DMS153 (cell line): Measurements from ENCODE around the gene PLPPR1.
"Not testable (repeated sequence)": the region's sequence is repeated elsewhere in the genome, so short reads cannot be mapped to it uniquely, and the experiment has no call there.

Experiments used
- DNase-seq: peaks from one replicate; lab custom pipeline; 2025; lab: John Stamatoyannopoulos, UW

The PLPPR1 gene

DNA sequence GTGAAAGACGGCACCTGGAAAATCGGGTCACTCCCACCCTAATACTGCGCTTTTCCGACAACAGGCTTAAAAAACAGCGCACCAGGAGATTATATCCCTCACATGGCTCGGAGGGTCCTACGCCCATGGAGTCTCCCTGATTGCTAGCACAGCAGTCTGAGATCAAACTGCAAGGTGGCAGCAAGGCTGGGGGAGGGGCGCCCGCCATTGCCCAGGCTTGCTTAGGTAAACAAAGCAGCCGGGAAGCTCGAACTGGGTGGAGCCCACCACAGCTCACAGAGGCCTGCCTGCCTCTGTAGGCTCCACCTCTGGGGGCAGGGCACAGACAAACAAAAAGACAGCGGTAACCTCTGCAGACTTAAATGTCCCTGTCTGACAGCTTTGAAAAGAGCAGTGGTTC lies 262.5 kb downstream of the PLPPR1 start:
- DNase-seq, result not testable (repeated sequence)

DNA sequence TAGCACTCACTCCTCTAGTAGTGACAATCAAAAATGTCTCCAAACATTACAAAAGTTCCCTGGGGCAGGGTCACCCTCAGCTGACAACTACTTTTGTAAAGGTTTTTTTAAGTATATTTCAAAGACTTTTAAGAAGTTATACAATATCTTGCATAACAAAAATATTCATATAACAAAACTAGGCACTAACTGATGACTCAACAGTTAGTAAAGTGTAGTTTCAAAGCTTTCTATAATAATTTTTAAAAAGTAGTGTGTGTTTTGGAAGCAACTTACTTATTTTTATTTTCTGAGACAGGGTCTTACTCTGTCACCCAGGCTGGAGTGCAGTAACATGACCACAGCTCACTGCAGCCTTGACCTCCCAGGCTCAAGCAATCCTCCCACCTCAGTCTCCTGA lies 271.4 kb downstream of the PLPPR1 start:
- DNase-seq, result no peak

DNA sequence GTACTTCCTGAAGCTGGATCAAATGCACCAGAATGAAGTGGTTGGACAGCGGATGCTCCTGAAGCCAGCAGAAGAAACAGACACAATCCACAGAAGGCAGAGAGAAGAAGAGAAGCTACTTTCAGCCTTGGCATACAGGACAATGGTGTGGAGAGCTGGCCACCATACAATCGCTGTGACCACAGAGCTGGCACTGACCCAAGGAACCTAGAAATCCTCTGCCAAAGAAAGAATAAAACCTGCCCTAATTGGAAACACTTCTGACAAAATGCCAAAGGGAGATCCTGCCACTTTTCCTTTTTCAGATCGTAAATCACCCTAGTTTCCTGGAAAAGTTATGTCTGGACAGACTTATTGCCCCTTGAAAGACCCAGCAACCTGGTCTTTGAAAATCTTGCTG lies 278.5 kb downstream of the PLPPR1 start:
- no peak for DNase-seq

DNA sequence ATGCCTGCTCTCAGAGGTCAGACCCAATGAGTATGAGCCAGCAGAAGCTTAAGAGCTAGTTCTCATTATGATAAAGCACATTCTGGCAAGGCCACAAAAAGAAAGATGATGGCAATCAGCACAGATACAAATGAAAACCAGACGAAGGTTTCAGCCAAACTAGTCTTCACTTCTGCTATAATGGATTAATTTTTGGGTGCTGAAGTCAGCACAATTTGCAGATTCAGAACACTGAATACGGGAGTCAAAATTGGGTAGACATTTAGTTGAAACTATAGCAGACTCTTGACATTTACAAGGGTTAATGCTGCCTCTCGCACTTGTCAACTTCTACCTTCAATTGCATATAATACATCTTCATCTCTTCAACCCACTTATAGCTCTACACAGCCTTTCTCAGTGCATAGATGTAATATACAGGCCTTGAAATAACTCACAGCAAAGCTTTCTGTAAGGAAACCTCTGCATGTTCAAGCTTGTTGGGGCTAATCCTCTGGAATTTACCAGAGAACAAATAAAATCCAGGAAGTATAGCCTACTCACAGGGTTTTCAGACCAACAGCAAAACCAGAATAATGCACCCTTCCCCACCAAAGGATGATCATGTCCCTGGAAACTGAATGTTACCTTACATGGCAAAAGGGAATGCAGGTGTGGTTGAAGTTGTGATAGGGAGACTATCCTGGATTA lies 279.1 kb downstream of the PLPPR1 start:
- no peak for DNase-seq

DNA sequence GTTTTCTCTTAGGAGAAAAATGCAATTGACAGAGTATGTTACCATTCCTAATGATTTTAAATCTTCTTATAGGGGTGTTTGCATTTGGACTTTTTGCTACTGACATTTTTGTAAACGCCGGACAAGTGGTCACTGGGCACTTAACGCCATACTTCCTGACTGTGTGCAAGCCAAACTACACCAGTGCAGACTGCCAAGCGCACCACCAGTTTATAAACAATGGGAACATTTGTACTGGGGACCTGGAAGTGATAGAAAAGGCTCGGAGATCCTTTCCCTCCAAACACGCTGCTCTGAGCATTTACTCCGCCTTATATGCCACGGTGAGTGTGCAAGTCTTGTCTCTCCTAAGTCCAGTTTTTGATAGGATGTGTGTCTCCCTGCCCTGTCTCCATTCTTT lies 280.6 kb downstream of the PLPPR1 start:
- DNase-seq, result no peak

DNA sequence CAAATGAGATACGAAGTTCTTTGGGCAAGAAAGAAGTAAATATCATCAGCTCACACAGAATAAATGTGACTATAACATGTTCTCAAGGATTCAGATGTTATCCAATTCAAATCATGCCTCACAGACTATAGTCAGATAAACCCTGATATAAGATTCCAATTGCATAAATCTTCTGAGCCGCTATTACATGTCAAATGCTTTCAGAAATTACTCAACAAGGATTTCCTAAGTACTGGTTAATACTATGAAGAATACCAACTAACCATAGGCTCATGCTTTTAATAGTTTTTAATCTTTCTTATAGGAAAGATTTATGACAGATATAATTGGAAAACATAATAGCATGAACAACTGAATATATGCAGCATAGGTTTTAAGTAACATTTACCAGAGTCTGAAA lies 282.7 kb downstream of the PLPPR1 start:
- DNase-seq, result no peak

DNA sequence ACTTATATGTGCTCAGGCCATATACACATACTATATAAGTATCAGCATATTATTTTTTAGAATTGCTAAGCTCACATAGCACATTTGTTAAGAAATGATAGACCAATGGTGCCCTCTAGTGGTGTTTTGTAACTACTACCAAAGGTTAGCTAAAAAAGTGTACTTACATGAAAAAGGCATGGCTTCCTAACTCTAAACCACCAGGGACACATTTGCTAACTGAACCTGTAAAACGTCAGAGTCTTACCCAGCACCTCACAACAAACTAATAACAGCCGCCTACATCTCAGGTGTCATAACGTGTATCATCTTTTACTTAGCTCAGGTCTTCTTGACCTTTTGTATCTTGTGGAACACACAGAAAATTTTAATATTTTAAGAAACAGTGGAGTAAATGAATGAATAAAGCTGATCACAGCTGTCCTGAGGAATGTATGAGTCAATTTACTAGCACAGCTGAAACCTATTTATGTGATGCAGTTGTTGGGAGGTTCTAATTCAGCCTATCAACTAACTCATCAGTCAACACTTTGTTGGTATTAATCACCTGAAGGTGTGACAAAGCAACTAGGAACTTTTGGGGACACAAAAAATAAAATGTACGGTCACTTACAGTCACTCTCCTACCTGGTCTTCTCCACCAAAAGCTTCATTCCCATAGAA lies 283.4 kb downstream of the PLPPR1 start:
- peak; percentile 63 for DNase-seq

DNA sequence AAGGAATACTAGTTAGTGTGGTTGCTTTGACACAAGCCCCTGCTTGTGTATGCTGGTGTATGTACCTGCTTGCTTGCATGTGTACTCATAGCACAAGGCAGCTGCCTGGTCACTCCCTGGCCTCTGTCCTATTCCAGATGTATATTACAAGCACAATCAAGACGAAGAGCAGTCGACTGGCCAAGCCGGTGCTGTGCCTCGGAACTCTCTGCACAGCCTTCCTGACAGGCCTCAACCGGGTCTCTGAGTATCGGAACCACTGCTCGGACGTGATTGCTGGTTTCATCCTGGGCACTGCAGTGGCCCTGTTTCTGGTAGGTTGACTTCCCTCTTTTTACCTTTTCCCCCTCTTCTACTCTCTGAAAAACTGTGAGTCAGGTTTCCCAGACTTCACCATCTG lies 284.1 kb downstream of the PLPPR1 start:
- DNase-seq, result no peak

DNA sequence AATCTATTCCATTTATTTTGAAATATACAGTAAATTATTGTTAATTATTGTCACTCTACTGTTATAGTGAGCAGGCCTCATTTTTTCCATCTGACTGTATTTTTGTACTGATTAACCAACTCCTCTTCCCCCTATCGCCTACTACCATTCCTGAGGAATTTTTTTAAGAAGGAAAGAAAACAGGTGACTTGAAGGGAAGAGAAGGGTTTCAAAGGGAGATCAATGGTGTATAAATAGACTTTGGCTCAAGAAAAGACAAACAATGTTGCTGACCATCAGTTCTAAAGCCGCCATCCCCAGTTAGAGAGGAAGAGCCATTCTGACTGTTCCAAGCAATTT lies 286.6 kb downstream of the PLPPR1 start:
- DNase-seq, result no peak

DNA sequence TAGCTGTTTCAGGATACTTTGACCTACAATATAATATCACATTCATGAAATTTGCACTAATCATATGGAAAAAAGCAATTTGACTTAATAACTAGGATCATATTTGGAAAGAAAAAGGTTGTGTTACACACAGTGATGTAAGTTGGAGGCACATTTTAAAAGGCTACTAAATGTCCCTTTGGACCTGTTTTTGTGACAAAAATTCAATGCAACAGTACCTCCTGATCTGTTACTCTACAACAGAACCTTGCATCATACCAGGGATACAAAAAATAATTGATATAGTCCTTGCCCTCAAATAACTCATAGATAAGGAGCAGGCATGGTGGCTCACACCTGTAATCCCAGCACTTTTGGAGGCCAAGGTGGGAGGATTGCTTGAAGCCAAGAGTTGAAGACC lies 289.2 kb downstream of the PLPPR1 start:
- DNase-seq, result no peak

DNA sequence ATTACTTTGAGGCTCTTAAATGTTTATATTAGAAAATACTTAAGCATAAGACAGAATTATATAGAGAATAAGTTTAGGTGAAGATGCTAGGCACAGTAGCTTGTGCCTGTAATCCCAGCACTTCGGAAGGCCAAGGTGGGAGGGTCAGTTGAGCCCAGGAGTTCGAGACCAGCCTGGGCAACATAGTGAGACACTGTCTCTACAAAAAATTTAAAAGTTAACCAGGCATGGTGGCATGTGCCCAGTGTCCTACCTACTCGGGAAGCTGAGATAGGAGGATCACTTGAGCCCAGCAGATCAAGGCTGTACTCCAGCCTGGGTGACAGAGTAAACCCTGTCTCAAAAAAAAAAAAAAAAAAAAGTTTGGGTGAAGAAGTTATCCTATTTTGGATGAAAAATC lies 294.6 kb downstream of the PLPPR1 start:
- DNase-seq, result no peak

DNA sequence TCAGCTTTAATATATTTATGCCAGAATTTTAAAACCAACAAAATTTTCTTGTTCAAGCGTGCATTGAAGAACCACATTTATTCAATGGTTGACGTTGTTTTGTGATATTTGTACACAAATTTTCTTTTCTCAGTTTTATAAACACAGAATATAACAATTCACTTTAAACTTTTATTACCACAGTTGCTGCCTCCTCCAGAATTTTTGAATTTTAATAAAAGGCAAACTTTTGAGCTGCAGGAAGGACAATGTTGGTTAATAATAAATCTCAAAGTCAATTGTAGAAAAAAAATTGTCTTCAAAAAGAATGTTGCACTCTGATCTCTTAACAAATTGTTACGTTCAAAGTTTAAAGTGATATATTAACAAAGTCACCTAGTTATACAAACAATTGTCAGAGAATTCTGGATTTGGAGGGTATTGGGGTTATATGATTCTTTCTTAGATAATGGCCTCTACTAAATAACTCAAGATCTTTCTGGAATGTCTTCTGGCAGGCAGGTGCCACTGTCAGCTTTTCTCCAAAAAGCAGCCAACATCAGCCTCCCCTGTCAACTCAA lies 295.8 kb downstream of the PLPPR1 start:
- no peak for DNase-seq

DNA sequence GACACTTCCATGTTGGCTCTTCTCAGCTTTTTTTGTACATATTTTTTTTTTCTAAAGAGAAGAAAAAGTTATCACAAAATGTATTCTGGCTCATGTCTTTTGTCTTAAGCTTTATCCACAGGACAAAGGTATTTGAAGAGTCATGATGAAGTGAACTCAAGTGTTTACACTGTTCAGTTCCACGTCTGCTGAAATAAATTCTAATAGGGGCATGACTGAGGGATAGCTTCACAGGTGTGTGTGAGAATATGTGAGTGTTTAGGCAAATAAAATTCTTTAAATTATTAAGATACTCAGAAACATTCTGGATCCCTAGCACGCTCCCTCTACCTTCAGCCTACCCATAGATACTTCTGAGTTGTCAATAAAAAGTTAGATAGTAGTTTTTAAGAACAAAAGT lies 296.5 kb downstream of the PLPPR1 start:
- DNase-seq, result no peak

DNA sequence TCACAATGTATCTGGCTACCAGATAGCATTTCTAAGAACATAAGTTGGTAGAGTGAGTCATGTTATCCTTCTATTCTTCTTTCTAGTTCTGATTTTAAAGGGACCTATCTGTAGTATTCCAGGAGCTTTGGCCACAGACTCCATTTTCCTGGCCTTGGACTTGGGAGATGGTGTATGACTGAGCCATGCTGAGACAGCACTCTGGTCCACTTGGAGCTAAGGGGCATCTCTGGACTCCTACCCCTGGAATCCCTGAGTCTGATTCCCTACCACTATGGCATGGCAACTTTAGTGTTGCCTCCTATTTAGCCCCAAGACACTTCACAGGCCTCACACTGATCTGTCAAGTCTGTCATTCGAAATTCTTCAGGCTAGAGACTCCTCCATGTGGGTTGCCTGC lies 297.5 kb downstream of the PLPPR1 start:
- DNase-seq, result no peak

DNA sequence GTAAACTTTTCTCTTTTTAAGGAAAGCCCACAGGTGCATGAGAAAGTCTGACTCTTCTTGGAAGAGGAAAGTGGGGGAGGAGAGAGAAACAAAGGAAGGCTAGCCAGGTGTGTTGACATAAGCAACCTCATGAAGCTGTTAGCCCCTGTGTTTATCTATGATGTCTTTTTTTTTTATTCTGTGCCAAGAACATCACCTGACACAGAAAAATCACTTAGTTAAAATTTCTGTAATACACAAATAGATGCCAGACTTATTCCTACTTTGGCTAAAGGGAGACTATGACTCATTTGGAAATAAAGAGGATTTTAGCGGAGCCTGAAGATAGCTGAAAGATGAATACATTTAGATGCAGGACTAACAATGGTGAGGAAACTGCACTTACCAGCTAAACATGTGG lies 298.0 kb downstream of the PLPPR1 start:
- DNase-seq, result peak; percentile 53

DNA sequence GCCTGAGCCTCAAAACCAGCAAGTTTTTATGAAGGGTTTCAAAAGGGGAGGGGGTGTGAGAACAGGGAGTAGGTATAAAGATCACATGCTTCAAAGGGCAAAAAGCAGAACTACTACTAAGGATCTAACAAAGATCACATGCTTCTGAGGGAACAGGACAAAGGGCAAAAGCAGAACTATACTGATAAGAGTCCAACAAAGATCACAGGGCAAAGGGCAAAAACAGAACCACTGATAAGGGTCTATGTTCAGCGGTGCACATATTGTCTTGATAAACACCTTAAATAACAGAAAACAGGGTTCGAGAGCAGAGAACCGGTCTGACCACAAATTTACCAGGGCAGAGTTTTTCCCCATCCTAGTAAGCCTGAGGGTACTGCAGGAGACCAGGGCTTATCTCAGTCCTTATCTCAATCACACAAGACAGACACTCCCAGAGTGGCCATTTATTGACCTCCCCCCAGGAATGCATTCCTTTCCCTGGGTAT lies 298.9 kb downstream of the PLPPR1 start:
- DNase-seq, result not testable (repeated sequence)

DNA sequence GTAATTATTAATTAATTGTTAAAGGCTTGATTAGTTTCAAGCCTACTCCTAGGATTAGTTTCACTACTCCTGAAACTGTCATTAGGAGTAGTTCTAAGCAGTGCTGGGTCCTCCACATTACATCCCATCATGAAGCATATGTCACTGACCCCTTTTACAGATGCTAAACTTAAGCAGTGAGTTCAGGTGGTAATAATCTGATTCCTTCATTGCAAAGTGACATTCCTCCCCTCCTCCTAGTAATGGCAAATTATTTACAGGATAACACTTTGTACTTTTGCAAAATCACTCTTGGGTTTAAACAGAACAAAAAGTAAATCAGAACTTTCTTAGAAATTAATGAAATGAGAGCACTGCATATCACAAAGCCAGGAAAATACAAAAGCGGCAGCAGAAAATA lies 303.8 kb downstream of the PLPPR1 start:
- DNase-seq, result no peak

DNA sequence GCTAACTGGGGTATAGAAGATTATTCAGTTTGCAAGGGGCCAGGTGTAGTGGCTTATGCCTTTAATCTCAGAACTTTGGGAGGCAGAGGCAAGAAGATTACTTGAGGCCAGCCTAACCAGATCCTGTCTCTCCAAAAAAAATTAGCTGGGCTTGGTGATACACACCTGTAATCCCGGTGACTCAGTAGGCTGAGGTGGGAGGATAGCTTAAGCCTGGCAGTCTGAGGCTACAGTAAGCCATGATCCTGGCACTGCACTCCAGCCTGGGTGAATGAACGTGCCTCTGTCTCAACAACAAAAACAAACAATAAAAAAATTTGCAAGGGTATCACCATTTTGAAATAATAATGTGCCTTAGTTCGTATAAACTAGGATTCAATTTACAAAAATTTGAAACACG lies 305.0 kb downstream of the PLPPR1 start:
- no peak for DNase-seq

DNA sequence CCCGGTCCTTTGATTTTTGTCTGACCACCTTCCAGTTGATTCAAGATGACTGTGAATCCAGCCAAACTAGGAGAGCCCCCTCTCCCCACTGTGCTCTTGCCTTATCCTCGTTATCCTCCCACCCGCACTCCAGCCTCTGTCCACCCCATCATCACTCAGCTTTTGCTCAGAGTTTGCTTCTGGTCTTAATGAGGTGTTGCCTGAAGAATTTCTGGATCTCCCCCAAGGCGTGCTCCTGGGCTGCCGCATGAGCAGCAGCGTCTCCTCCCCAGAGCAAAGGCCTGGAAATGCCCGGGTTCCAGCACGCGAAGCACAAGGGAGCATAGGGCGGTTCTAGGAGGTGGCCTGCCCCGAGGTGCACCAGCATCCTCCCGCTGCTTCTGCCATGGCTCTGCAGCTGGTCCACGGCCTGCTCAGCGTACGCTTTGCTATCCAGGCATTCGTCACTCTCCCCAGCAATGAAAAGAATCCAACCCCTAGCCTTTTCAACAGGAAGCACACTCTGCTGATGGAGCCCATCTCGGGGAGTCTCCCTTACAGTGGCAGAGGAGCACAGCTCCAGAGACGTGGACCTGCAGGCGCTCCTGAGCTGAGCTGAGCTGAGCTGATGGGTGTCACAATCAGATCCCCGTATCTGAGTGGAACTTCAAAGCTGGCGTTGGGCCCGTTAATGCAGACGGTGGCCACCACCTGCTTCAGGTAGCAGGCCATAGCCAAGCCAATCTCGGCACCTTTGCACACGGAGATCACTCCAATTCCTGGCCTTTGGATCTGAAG lies 305.6 kb downstream of the PLPPR1 start:
- no peak for DNase-seq

DNA sequence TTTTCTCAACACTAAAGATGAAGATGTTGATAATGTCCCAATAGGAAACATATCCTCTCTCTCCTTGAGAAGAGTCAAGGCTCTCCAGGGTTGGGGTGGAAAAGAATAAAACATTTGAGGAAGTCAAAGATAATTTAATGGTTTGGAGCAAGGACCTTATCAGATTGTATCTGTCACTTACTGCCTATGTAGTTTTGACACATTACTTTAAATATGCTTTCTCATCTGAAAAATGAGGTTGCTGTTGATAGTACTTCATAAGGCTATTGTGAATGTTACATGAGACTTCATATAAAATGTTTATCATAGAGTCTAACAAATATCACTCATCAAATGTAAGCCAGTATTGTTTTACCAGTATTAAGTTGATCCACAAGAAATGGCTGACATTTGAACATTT lies 307.6 kb downstream of the PLPPR1 start:
- no peak for DNase-seq

DNA sequence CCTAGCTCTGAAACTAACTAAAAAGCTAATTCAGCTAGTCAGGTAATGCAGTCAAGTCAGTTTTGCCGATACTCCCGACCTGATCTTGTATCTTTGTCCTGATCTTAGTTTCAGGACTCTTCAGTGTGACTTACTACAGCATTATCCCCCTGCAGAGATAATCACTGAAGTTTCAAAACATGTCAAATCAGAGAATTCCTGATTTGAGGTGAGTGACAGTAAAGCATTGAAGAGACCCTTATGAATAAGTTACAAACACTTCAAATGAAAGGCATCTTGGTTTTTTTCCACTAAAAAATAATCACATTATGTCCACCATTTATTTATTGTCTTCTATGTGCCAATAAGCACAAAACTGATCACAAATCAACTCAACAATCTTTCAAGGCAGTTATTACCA lies 308.7 kb downstream of the PLPPR1 start:
- no peak for DNase-seq

DNA sequence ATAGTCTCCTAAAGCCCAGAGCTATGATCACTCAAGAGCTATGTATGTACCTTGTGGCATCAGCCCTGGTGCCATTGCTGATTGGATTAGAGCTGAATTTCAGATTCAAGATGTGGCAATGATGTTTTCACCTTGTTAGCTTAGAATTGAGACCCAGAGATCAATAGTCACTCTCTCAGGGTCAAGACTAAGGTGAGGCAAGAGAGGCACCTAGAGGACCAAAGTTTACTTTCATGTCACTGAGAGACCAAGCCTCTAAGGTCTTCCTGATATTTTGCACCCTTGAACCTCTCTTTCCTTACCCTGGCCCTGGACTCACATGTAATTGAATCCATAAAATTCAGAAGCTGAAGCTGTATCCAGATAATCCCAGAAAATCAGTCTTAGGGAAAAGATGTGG lies 313.4 kb downstream of the PLPPR1 start:
- no peak for DNase-seq

DNA sequence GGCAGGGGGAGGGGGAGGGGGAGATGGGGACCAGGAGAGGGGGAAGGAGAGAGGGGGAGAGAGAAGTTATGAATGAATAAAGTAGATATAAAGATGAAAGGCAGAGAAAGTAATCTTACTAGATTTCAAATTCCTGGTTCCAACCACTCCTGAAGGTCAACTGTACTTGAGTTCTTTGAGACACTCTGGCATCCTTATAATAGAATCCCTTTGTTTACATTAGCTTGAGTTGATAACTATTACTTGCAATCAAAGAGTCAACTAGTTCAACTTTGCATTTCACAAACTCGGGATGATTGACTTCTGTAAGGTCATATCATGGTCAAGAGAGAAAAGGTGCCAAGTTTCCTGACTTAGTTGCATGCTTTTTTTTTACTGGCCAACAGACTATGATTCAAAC lies 314.1 kb downstream of the PLPPR1 start:
- DNase-seq, result no peak
